ENCODE results near the gene RNF207.

Gene RNF207

DNA sequence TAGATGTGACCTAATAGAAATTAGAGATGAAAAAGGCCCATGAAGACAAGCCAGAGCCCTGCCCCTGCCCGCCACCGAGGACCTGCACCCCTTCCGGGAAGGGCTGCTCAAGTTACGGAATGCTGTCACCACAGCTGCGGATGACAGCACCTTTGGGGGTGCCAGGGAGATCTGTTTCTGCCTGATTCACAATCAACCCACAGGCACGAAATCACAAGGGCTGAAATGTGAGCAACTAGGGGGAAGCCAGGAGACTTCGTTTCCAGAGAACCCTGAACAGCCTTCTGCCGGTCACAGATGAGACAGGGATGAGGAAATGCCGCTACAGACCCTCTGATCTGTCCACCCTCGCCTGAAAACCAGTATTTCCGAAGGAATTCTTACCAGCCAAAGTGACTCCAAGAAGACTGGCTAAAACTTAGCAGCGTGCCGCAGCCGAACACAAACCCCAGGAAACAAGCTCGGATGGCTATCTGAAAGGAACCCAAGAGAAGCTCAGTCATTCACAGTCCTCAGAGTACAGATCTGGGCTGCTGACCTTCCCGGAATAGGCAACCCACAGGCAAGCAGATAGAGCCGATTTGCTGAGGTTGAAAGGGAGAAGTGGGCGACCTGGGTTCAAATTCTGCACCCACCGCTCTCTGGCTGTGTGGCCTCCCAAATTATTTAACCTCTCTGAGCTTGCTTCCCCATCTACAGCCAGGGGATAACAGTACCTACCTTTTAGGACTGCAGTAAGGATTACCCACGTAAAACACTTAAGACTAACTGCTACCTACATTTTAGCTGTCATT lies 28.8 kb downstream of the RNF207 start:
- DNase-seq, result peak in 1 of 2 experiments; percentile 12

DNA sequence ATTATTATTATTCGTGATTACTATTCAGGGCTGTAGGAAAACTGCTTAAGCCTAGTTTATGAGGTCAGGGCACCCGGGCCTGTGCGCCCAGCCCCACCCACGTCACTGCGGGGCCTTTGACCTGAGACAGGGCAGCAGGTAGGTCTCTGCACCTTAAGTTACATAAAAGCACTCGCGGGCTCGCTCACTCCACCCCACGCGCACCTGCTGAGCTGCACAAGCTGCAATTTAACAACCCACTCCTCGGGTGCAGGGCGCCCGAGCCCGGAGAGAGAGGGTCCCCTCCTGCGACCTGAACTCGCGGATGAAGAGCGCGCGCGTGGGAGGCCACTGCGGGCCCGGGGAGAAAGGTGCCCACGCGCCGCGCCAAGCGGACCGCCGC lies 29.4 kb downstream of the RNF207 start:
- DNase-seq, result no peak

DNA sequence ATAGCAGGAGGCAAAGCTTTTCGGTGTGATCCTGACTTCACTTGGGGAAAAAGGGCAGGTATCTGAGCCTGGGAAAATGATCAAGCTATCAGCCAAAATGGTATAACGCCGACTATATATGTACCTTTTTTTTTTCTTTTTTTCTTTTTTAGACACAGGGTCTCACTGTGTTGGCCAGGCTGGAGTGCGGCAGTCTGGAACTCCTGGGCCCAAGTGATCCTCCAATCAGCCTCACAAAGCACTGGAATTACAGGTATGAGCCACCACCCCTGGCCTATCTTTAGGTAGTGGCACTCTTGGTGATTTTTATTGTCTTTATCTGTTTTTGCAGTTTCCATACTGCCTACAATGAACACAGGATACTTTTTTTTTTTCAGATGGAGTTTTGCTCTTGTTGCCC lies 31.2 kb downstream of the RNF207 start:
- no peak for DNase-seq

DNA sequence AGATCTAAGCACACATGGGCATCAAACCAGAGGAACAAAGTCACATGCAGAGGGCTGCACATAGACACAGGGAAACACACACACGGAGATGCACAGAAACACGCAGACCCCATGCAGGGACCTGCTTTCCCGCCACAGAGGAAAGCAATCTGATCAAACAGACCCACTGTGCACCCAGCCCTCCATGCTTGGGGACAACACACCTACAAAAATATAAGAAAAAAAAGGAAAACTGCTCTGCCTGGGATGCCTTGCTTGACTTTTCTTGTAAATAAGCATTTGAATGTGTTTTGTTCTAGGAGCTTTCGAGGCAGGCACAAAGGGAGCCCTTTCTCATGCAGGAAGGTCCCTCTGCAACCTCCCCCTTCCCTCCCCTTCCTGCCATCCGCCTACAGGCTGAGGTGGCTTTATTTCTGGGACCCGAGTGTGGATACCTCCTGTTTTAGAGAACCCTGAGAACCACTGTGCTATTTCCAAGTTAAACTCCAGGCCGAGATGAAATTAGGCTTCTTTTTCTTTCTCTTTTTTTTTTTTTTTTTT lies 33.4 kb downstream of the RNF207 start:
- peak in 1 of 2 experiments; percentile 10 for DNase-seq

DNA sequence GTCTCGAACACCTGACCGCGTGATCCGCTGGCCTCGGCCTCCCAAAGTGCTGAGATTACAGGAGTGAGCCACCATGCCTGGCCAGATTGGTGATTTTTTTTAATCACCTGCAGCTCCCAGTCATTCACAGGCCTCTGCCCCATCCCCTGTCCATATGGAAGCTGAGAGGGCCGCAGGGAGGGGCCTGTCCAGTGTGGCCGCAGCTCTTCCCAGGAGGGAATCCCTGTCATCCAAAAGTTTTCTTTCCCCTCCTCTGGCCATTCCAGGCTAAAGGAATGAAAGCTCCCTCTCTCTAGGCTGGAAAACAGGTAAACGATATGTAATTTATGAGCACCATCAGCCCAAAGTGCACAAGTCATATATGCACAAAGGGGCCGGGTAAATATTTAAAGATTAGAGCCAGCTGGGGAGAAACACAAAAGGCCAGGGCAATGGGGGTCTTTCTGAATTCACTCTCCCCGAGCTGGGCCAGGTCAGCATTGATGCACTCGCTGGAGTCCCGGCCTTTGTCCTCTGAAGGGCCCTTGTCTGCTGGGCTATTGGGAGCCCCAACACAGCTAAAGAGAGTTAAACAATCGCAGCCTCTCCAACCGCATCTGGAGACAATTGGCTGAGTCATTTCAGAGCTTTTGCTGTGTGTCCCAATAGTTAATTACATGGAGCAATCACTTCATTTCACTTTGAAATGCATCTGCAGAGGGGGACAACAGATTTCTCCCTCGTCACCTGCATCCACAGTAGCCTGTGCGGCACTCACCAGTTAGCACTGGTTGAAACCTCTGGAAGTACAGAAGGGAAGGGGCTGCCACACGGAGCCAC lies 34.2 kb downstream of the RNF207 start:
- no peak for DNase-seq

DNA sequence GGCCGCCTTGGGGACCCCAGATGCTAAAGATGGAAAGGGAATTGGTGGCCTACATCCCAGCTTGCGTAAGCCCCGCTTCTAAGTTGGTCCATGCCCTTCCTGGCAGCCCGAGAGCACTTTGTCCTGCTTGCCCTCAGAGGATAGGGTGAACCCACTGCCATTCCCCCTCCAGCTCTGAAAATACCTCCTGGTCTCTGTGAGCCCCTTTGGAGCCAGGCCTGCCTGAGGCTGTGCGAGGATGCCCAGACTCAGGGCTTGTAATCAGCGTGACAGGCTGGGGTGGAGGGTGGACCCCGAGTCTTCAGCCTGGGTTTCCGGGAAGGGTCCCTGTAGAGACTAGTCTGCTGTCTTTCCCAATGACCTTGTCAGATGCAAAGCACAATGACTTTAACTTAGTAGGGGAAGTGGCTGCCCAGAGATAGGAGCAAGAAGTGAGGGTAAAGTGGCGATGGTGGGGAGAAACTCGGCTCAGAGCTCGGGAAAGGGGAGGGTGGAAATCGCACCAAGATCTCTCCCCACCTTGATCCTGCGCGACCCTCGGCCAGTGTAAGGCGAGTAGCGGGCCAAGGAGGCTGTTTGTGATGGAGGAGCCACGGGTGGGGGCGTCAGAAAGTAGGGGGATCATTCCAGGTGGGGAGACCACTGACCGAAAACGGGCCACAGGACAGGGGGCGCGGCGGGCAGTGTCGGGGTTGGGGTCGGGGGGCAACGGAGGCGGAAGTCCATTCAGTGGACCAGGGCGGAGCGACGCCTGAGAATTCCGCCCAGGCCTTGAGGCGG lies 35.4 kb downstream of the RNF207 start:
- no peak for DNase-seq

GRCh38 chr1:6241887-6242740 lies 36.2 kb downstream of the RNF207 start:
- no peak for DNase-seq

DNA sequence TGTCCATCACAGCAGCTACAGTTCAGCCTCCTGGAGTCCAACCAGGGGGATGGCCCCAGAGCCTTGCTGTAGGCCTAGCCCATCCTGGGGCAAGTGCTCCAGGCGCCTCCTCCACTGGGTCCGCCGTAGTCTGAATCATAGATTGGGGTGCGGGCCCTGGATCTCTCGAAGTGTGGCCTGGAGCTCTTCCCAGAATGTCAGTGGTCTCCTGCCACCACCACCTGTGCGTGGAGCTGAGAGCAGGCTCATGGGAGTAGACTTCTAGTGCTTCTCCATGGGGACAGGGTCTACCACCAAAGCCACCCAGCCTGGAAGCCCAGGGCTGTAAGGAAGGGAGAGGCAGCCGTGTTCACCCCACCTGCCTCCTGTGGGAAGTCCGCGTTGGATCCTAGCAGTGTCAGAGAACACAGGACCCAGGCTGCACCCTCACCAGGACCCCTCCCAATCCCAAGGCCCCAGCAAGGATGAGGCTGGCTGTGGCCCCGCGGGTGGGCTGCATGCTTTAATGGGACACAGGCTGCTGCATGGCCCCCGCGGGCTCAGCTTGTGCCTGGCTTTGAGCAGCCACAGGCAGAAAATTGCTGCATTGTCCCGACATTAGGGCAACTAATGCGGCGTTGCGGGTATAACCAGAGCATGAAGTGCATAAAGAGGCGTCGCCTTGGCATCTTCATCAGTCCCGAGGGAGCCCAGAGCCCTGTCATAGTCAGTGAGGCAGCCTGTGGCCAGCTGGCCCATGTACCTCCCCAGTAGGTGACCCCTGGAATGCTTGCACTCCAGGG lies 37.3 kb downstream of the RNF207 start:
- DNase-seq, result no peak

GRCh38 chr1:6243993-6244392 lies 38.1 kb downstream of the RNF207 start, which contains the start of gene HES3:
Gene HES3, plus strand, starts transcription at chr1:6244179. Its CDS starts 187 bp downstream, at chr1:6244366.
- DNase-seq, result no peak

DNA sequence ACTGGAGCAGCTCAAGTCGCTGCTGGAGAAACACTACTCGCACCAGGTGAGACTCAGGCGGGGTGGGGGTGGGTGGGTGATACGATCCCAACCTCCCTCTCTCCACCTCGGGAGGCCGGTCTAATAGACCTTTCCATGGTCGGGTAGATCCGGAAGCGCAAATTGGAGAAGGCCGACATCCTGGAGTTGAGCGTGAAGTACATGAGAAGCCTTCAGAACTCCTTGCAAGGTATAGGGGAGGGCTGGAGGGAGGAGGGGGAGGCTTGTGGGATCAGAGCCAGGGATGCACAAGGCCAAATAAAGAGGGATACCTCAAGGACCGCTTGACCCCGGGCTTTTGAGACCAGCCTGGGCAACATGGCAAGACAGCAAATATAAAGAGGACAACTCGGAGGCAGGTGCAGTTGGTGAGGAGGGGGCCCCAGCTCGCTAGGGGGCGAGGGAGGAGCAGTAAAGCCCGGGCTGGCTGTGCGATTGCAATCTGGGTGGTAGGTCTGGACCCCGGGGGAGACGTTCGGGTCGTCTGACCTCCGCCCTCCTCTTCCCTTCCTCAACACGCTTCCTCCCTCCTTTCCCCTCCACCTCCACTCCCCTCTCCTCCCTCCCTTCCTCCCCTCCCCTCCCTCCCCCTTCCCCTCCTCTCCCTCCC lies 38.6 kb downstream of the RNF207 start:
- no peak for DNase-seq

DNA sequence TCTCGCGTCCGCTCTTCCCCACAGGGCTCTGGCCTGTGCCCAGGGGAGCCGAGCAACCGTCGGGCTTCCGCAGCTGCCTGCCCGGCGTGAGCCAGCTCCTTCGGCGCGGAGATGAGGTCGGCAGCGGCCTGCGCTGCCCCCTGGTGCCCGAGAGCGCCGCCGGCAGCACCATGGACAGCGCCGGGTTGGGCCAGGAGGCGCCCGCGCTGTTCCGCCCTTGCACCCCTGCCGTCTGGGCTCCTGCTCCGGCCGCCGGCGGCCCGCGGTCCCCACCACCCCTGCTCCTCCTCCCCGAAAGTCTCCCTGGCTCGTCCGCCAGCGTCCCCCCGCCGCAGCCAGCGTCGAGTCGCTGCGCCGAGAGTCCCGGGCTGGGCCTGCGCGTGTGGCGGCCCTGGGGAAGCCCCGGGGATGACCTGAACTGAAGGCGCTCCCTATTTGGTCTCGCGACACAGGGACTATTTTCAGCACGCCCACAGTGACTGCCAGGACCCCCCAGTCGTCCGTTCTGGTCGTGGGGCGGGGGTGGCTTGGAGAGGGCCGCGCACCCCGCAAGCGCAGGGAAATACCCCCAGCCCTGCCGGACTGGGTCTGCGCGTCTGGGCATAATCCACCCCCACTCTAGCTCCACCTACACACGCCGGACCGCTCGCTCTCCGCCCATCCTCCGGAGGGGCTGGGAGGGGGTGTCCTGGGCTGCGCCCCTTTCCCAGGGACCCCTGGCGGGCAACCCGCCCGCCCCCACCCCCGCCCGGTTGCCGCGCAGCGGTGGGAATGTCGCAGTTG lies 39.4 kb downstream of the RNF207 start:
- peak; percentile 76 to 81 for DNase-seq

DNA sequence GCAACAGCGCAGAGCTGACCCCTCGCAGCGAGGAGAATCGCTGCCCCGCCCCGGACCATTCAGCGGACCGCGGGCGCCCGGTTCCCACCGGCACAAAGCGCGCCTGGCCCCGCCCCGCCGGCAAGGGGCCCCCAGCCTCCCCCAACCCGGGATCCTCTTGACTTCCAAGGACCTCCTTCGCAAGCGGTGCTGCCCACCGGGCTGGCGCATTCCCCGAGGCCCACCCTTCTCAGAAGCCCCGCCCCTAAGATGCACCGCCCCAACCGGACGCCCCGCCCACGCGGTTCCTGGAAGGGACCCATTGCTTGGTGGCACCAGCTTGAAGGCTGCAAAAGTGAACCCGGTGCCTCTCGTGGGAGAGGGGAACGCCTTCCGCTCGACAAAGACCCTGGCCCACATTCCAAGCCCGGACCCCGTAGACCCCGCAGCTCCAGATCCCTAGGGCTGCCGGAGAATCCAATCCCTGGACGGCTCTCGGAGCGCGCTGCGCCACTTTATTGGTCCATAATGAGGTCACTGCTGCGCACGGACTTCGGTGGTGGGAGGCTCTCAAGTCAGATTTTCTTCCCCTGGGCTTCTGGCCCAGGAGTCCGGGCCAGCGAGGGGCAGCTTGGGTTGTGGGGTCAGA lies 40.1 kb downstream of the RNF207 start:
- no peak for DNase-seq

DNA sequence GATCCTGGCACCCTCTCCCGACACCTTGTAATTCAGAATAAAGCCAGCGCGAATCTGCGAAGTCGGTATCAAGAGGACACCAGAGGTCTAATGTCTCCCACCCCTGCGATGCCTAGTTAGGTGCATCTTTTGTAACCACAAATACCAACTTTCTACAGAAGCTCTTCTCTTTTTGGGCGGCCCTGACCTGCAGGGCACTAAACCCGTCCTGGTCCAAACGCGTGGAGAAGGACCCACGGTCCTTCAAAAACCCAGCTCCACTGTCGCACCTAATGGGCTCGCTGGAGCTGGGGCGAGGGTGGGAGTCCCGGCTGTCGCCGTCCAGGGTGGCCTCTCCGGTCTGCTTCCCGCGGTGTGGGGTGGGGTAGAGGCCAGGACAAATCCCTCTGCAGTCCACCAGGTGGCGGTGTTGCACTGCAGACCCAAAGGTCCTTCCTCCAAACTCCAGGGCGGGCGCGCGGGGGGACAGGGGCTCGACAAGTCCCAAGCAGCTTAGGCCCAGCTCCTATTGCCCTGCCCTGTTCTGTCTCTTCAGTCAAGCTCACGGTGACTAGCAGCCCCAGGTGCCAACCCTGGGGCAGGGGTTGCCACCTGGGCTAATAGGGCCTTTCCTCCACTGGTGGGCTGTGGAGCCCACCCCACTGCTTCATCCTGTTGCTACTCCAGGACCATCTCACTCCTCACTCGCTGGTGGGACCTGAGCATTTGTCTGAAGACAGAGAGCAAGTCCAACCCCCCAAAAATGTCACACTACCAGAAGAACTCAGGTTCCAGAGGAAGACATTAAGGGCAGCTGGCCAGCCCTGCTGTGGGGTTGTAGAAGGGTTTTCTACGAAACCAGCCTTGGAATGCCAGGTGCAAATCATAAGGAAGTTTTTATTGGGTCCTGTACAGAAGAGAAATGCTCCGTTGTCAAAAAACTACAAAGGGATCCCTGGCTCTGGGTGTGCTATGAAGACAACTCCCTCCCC lies 40.9 kb downstream of the RNF207 start:
- peak; percentile 63 to 71 for DNase-seq

GRCh38 chr1:6247651-6248050 lies 41.7 kb downstream of the RNF207 start:
- DNase-seq, result no peak

DNA sequence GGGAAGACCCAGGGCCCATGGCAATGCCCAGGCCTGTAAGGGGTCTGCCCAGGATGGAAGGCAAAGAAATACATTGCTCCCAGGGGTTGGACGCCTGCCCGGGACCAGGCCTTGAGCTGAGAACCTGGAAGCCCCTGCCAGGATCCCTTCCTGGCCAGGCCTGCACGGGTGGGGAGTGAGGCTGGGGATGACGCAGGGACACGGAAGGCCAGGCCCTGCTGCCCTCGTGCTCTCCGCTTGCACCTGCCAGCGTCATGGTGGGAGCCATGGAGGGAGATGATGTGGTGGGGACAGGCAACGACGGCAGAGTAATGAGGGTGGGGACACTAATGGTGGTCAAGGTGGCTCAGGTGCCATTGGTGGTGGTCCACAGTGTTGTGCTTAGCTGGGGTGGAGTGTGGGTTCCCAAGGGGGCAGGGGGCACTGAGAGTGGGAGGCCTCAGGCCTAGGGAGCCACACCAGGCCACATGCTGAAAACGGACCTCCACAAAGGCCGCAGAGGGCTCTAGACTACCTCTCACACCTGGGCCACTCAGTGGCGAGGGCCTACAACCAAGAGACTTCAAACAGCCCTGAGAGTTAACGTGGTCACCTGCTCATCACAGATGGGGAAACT lies 42.4 kb downstream of the RNF207 start:
- DNase-seq, result no peak

GRCh38 chr1:6248932-6249738 lies 43.2 kb downstream of the RNF207 start:
- no peak for DNase-seq

Measured in Kasumi-1 (cell line).